ENCODE measurements around the gene FAM3C.

GRCh38 chr7:121341933-121342332 lies 54.2 kb downstream of the FAM3C start:
- TF ChIP-seq CTCF (conservative IDR thresholded peaks at IDR 0.05; ENCODE audit: low read depth, low read length): no peak
- no peak for TF ChIP-seq EZH2phosphoT487 (IDR thresholded peaks at IDR 0.05; ENCODE audit: borderline replicate concordance, low read length)
